Stimulated activated CD4-positive, alpha-beta T cell treated with anti-CD3 and anti-CD28 coated beads, Interleukin-1b, Interleukin-23, amount 100 ng/mL, for 24 hours (primary cell): ENCODE results near the gene DOCK11.
"Not testable (repeated sequence)": the region's sequence is repeated elsewhere in the genome, so short reads cannot be mapped to it uniquely, and the experiment has no call there.

Experiments used
- DNase-seq, 4 experiments: peaks; one replicate each; pipeline ENCODE4 v3.0.0-alpha.2; 2020; ENCODE audit warnings: low read depth in 4 of 4, low spot score in 1 of 4

The DOCK11 gene

GRCh38 chrX:118566359-118566758 lies 70.7 kb downstream of the DOCK11 start:
- no peak for DNase-seq

- no peak for DNase-seq
Observed at GRCh38 chrX:118569676-118570075, 74.1 kb downstream of the DOCK11 start.

GRCh38 chrX:118570209-118570608 lies 74.6 kb downstream of the DOCK11 start:
- no peak for DNase-seq

- DNase-seq, result no peak
Observed at GRCh38 chrX:118571836-118572235, 76.2 kb downstream of the DOCK11 start.

GRCh38 chrX:118574666-118575065 lies 79.1 kb downstream of the DOCK11 start:
- no peak for DNase-seq

GRCh38 chrX:118577041-118577440 lies 81.4 kb downstream of the DOCK11 start:
- no peak for DNase-seq

DNA sequence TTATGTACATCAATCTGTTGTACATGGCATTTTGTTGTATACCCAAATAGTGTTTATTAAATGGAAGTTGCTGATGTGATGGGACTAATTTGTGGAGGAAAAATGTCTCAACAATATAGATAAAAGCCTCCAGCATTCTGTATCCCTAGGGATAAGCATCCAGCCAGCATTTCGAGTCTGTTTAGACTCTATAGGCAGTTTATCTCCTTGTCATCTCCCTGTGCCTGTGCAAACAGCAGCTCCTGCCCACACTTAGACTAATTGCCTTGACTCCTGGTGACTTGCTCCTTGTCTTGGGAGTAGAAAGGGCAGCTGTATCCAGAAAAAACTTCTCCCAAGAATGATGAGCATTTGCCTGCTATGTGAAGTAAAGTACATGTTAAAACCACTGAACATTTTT lies 83.8 kb downstream of the DOCK11 start:
- DNase-seq, result no peak

GRCh38 chrX:118582926-118583325 lies 87.3 kb downstream of the DOCK11 start:
- not testable (repeated sequence) for DNase-seq

GRCh38 chrX:118583781-118584180 lies 88.2 kb downstream of the DOCK11 start:
- no peak for DNase-seq

DNA sequence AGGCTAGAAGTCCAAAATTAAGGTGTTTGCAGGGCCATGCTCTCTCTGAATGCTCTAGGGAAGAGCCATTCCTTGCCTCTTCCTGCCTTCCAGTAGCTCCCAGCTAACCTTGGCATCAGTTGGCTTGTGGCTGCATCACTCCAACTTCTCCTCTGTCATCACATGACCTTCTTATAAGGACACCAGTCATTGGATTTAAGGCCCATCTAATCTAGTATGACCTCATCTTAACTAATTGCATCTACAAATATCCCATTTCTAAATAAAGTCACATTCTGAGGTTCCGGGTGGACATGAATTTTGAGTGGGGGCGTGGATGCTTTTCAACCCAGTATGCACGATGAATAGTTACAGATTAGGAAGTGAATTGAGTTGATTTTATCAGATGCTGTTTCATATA lies 89.7 kb downstream of the DOCK11 start:
- DNase-seq, result no peak

GRCh38 chrX:118586206-118586605 lies 90.6 kb downstream of the DOCK11 start:
- DNase-seq, result not testable (repeated sequence)

DNA sequence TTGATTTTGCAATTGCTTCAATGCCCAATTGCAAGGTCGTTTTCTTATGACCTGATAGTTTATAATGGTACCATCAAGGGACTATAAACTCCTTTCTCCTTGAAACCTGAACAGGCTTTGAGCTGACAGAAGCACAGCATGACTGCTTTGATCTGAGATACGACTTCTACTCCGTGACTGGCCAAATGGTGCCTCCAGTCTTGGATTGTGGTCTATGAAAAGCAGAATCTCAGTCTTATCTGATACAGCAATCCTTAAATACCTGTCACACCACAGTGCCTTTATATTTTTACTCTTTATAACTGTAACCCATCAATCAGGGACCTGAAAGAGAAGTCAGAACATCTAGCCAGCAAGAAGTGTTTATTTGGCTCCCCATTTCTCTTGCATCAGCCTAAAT lies 93.1 kb downstream of the DOCK11 start:
- DNase-seq, result no peak

GRCh38 chrX:118589227-118589626 lies 93.6 kb downstream of the DOCK11 start:
- DNase-seq, result no peak

DNA sequence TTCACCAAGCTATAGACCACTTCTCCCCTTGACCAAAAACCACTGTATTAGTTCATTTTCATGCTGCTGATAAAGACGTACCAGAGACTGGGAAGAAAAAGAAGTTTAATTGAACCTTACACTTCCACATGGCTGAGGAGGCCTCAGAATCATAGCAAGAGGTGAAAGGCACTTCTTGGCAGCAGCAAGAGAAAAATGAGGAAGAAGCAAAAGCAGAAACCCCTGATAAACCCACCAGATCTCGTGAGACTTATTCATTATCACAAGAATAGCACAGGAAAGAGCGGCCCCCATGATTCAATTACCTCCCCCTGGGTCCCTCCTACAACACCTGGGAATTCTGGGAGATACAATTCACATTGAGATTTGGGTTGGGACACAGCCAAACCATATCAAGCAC lies 97.8 kb downstream of the DOCK11 start:
- no peak for DNase-seq

DNA sequence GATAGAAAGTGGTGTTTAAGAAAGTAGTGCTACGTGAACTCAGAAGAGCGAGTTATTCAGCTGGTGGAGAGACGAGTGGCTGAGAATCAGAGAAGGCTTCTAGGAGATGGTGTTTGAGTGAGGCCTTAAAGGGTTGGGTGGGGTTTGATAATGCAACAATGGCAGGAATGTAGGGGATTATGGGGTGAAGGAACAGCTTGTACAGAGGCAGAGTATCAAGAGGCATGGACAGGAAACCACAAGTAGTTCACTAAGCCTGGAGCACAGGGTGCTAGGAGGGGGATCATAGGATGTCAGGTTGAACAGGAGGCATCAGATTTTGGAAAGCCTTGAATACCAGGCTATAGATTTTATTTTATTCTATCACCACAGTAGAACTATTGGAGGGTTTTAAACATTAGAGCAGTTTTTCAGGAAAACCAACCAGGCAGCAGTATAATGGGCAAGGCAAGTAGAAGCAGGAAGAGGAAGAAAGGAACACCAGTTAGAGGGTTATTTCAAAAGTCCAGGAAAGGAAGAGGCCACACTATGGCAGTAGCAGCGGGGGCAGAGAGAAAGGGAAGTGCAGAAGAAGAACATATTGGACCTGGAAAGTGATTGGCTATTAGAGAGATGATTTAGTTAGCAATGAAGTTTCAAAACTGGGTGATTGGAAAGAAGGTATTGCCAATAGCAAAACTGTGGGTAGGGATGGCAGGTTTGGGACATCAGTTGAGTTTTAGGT lies 99.2 kb downstream of the DOCK11 start:
- no peak for DNase-seq

DNA sequence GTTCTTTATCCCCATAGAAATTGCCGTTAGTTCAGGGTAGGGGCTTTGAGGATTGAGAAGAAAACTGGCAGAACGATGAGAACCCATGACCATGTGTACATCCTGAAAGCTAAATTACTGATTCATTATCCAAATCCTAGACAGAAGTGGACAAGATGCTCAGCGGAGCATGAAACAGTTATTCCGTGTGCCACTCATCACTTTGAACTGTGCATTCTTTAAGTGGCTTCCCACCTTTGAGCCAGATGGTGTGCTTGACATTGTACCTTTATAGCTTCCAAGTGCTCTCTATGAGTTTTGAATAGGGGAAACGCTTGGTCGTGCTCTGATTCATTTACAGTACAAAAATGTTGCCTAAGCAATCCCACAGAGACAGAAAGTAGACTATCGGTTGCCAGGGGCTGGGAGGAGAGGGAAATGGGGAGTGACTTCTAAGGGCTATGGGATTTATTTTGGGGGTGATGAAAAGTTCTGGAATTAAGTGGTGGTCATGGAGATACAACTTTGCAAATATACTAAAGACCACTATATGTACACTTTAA lies 100.0 kb downstream of the DOCK11 start:
- DNase-seq, result no peak

GRCh38 chrX:118596390-118596789 lies 100.8 kb downstream of the DOCK11 start:
- no peak for DNase-seq

DNA sequence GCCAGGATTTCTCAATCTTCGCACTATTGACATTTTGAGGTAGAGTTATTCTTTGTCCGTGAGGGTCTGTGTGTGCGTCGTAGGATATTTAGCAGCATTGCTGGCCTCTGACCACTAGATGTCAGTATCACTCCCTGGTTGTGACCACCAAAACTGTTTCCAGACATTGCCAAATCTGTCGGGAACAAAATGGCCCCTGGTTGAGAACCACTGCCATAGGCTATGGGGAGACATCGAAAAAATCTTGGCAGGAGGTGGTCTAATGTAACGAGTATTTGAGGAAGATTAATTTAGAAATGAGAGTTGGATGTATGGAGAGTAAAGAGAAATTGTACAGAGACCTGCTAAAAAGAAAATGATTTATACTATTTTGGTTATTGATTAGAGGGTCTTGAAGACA lies 108.4 kb downstream of the DOCK11 start:
- peak in 3 of 4 experiments; percentile 4 to 7 (median 4) for DNase-seq

DNA sequence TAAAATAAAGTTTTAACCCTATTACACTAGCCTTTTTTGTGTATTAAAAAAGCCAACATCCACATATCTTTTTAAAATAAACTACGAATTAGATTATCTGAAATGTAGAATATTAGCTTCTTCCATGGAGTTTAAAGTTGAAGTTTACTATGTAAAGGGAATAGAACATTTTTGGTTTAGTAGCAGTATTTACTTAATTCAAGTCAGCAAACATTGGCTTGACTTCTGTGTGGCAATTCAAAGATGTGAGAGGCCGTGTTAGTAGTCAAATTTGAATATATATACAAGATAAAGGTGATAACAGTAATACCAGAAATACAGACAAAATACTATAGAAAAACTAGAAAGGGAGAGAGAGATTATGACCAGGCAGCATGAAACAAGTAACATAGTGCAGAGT lies 116.7 kb downstream of the DOCK11 start:
- DNase-seq, result no peak

DNA sequence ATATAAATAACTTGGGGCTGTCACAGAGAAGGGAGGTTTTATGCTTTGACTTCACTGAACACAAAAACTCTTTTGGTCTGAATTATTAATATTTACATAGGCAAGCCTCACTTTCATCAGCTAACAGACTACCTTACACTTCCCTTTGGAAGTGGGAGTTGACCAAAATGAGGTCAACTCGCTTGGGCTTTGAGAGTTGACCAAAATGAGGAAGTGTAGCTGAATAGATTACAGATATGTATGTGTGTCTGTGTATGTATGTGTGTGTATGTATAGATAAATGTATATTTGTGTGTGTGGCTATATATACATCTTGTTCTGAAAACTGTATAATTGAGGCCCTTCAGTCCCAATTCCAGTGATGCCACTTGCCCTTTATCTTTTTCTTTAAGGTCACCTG lies 118.5 kb downstream of the DOCK11 start:
- no peak for DNase-seq

DNA sequence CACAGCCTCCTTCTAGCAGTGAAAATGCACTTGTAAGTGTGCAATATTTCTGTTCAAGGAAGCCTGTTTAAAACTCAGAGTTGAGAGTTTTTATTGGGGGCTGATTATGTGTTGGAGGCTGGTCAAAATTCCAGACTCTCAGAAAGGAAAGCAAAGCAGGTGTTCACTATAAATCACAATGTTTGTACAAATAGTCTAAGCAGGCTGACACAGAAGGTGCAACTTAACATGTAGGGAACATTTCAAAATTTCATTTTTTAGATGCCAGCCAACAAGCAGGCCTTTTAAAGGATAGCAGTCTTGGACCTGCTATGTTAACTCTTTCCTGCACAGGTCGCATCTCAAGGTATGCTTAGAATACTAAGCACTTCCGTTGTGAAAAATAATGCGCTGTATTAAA lies 119.5 kb downstream of the DOCK11 start:
- no peak for DNase-seq

DNA sequence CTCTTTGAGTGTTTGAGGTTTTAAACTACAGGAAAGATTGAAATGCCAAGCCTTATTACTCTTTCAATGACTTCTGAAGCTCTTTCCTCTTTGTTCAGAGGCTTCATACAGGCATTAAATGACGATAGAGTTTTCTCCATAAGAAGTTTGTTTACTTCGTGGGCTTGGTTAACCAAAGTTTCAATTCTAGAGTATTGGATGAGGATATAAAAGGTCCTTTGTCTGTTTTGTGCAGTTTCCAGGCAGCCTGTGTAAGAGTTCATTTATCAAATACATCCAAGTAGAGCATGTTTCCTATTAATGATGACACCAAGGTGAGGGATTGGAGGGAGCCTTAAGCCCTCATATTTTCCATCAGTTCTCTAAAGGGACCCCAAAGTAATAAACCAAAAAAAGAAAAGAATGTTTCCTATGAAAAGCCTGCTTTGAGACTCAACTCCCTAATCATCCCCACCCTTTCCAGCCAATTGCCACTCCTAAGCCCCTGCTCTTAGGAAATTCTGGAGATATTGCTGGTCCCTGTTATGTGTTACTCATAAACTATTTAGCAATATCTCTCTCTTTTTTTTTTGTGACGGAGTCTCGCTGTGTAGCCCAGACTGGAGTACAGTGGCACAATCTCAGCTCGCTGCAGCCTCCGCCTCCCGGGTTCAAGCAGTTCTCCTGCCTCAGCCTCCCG lies 125.6 kb downstream of the DOCK11 start:
- DNase-seq, result no peak

GRCh38 chrX:118623062-118623461 lies 127.4 kb downstream of the DOCK11 start:
- DNase-seq, result no peak
